EL (cell line): ENCODE results near the gene MYL4.
A peak's percentile ranks its signal among the peaks of the same experiment; 100 is the strongest.
"Not testable (repeated sequence)": the region's sequence is repeated elsewhere in the genome, so short reads cannot be mapped to it uniquely, and the experiment has no call there.

Source experiments
- DNase-seq: peaks from one replicate; pipeline ENCODE4 v3.0.0-alpha.2; 2016

Gene MYL4

DNA sequence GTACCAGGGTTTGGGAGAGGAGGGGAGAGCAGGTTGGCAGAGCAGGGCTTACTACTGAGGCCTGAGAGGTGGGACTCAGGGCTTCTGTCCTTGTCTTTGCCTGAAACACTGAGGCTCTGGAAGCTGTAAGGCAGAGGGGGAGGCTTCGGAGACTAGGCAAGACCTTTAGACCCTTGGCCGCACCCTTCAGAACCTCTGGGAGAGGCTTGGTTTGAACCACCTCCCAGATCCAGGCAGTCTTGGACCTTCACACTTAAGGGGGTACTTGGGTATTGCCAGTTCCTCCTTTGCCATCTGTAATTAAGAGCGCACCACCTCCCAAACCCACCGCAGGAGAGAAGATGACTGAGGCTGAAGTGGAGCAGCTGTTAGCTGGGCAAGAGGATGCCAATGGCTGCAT is 12.9 kb downstream of the MYL4 start:
- no peak for DNase-seq

DNA sequence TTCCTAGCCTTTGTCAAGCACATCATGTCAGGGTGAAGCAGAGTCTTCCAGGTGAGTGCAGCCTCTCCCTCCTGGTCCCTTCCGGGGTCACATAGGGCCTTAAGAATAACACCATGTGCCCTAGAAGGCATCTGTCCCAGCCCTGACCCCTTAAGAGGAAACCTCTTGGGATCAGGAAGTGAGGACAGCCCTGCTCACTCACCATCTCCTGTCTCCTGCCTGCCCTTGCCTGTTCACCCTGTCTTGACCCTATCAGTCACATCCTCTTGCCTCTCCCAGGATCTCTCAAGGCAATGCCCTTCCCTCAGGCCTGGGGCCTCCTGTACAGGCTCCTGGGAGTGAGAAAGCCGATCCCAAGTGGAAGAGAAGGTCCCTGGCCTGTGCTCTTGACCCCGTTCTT is 13.9 kb downstream of the MYL4 start:
- peak; percentile 25 for DNase-seq

DNA sequence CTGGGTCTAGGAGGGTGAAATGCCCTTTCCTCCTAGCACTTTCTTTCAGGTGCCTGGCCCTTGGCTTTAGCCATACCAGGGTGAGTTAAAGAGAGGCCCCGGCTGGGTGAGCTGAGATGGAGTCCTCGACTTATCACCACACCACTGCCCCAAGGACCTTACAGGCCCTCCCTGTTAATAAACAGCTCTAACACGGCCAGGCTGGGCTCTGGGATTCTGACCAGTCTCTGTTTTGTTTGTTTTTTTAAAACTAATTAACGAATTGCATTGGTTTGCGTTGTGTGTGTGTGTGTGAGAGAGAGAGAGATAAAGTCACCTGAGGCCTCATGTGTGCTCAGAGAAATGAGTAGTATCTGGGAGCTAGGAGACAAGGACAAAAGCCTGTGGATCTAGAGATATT is 14.3 kb downstream of the MYL4 start:
- no peak for DNase-seq

DNA sequence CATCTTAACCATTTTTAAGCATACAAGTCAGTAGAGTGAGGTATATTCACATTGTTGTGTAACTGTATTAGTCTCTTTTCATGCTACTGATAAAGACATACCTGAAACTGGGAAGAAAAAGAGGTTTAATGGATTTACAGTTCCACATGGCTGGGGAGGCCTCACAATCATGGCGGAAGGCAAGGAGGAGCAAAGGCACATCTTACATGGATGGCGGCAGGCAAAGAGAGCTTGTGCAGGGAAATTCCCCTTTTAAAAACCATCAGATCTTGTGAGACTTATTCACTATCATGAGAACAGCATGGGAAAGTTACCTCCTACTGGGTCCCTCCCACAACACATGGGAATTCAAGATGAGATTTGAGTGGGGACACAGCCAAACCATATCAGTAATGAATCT is 14.9 kb downstream of the MYL4 start:
- not testable (repeated sequence) for DNase-seq

DNA sequence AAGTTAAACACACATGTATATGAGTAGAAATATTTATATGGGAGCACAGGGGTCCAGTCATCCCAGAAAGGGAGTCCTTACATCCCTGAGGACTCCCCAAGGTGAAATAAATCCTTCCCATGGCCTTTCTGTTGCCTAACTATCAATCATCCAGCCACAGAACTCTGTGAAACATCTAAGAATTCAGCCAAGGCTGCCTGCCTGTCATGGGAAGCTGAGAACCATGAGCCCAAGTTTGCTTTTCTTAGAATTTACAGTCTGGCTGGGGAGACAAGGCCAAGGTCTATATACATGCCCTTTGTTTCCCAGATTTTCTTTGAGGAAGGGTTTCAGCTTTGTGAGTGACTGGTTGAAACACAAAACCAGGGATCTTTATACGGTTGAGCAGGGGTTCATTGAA is 15.8 kb downstream of the MYL4 start:
- no peak for DNase-seq

DNA sequence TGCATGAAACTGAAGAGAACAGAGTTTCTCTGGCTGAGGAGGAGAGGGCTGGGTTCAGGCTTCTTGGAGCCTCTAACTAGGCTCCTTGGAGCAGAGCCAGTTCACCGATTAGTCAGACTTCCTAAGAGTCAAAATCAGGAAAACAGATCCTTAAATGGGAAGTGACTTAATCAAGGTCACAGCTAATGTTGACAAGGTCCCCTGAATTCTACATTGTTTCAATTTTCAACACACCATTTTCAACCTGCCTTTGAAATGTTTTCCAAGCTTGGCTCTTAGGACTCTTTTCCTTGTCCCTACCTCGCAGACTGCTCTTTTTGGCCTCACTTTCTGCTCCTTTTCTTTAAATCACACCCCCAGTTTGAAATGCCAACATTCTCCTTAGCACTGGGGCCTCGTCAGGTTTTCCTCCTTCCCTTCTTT is 16.3 kb downstream of the MYL4 start:
- DNase-seq: peak; percentile 95

DNA sequence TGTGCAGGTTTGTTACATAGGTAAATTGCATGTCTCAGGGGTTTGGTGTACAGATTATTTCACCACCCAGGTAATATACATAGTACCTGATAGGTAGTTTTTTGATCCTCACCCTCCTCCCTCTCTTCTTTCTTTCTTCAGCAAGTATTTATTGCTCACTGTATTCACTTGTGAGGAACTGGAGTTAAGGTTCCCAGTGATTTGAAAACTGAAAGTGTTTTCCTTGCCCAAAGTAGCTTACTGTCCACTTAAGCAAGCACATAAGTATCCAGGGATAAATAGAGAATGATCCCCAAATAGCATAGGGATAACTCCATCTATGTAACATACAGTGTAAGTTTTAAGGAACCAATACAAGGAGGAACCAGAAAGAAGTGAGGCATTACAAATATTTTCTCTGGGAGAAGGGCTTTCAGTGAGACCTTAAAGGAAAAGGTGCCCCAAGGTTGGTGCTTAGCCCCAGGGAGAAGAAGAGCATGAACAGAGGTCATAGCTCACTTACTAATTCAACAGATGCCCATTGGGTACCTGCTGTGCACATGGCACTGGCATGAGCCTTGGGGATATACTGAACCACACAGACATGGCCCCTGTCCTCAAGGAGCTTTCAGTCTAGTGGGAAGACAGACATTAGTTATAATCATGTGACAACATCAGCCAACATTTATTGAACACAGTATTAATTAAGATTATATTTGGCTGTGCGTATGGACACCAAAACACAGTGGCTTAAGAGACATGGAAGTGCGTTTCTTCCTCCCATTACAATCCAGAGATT is 17.0 kb downstream of the MYL4 start:
- no peak for DNase-seq

DNA sequence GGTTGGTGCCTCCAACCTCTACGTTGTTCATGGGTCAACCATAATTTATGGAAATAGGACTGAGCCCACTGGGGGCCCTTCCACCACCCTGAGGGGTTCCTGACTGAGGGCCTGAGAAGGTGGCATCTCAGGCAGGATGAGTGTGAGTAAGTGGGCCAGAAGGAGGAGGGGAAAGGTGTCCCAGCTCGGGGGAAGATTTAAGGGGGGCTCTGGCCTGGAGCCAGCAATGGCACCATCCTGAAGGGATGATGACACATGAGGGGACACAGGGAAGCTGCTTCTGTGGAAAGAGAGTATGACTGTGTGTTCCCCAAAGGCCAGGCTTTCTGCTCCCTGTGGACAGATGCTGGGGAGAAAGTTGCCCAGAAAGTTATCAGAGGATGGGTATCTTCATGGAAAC is 18.7 kb downstream of the MYL4 start:
- DNase-seq: no peak

DNA sequence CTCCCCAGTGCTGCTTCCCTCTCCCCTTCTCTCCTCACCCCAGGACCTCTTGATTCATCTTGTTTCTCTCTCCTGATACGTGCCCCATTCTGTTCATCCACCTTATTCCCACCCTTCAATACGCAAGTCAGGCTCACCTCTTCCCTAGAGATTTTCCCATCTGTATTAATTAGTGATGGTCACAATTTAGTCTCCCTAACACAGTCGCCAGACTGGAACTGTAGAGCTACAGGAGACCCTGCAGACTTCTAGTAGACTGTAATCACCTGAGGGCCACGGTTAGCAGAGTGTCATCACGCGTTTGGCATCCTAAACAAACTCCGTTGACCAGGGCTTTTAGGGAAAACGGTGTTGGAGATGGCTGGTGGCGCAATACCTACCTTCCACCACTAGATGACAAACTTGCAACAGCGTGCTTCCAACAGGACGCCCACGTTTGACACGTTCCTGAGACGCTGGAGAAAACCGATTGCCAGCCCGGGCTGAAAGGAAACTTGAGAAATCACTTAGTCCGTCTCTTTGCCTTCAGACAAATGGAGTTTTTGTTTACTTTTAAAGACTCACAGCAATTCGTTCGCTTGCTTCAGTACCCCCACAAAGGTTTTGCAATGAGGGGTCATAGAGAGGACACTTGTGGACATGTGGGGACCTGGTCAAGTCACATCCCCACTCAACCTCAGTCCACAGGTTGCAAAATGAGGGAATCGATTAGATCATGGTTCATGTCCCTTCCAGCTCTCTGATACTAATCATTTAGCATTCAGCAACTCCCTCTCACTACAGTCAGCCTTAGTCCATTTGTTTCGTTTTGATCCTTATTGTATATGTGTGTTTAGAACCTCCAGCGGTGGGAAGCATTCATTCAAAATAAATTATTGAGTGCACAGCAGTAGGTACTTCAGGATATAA is 20.6 kb downstream of the MYL4 start:
- peak; percentile 94 for DNase-seq

DNA sequence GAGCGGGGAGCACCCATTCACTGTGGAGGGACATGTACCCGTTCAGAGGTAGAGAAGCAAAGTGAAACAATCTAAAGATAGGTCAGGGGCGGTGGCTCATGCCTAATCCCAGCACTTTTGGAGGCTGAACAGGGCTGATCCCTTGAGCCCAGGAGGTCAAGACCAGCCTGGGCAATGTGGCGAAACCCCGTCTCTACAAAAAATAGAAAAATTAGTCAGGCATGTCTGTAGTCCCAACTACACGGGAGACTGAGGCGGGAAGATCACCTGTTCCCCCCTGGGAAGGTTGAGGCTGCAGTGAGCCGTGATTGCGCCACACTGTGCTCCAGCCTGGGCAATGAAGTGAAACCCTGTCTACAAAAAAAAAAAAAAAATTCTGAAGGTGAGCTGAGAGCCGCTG is 21.7 kb downstream of the MYL4 start:
- no peak for DNase-seq

DNA sequence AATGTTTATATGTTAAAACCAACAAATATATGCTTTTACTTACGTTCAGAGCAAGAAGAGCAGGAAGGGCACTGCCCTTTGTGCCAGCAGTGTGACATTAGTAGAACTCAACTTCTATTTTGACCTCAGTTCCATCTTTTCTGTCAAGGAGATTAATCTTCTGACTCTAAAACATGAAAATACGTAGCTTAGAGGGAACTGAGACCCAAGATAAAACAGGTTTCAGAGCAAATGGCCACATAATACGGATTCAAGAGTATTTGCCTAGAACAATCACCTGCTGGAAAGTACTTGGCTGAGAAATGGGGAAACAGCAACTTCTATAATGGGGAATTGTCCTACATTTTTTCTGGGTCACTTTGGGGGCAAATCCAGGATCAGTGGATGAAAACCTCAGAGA is 22.2 kb downstream of the MYL4 start:
- DNase-seq: no peak

DNA sequence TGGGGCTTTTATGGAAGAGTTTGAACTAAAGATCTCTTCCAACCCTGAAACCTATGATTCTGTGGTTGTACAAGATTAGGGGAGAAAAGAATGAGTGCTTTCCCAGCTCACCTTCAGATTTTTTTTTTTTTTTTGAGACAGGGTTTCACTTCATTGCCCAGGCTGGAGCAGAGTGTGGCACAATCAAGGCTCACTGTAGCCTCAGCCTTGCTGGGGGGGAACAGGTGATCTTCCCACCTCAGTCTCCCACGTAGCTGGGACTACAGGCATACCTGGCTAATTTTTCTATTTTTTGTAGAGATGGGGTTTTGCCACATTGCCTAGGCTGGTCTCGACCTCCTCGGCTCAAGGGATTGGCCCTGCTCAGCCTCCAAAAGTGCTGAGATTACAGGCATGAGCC is 22.7 kb downstream of the MYL4 start:
- DNase-seq: no peak

DNA sequence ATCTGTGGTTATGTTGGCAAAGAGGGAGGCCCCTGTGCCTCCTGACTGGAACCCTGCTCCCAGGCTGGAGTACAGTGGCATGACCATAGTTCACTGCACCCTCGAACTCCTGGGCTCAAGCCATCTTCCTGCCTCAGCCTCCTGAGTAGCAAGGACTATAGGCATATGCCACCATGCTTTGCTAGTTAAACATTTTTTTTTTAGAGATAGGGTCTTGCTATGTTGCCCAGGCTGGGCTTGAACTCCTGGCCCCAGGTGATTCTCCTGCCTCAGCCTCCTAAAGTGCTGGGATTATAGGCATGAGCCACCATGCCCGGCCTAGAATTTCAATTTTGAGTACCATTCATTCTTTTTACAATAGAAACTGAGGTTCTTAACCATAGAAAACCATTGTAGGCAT is 23.3 kb downstream of the MYL4 start:
- no peak for DNase-seq

DNA sequence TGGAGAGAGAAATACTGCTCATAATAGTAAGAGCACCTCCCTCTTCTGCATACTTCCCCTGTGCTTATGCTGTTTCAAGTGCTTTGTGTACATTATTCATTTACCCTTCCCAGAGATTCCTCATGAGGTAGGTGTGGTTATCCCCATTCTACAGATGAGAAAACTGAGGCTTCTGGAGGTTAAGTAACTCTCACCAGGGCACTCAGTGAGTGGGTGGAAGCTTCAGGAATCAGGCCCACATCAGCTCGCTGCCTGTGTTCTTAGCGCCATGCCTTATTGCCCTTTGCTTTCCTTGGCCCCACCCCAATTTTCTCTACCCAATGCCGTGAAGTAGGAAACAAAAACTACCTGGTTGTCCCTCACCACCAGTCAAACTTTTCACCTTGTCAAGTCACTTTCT is 26.4 kb downstream of the MYL4 start:
- no peak for DNase-seq

DNA sequence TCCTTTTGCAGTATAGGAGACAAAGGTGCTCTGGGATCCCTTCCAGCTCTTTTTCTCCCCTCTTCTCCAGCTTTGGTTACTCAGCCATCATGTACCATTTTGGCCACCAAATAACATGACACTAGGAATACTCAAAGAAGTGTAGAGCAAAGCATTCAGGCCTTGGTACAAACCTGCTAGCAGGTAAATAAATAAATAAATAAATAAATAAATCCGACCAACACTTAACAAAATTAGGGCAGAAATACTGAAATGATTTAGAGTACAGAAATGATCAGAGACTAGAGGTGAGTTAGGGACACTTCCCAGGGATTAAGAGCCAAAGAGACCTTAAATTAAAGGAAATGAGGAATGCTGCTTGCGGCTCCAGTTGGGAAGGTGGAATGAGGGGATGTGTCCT is 26.8 kb downstream of the MYL4 start:
- no peak for DNase-seq

DNA sequence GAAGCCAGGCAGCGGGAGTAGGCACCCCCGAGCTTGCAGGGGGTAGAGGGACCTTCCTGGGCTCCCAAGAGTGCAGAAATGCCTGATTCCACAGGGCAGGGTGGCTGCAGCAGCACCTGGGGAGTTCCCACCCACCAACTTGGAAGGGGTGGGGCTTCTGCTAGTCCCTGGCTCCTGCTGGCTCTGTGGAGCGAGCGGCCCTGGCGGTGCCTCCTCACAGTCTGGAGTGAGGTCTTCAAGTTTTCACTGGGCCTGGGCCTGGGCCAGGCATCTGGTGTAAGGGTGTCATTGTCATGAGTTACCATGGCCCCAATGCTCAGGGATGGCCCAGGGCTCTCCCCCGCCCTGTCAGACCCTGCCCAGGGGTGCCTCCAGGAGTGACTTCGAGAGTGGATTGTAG is 28.7 kb downstream of the MYL4 start:
- DNase-seq: no peak

DNA sequence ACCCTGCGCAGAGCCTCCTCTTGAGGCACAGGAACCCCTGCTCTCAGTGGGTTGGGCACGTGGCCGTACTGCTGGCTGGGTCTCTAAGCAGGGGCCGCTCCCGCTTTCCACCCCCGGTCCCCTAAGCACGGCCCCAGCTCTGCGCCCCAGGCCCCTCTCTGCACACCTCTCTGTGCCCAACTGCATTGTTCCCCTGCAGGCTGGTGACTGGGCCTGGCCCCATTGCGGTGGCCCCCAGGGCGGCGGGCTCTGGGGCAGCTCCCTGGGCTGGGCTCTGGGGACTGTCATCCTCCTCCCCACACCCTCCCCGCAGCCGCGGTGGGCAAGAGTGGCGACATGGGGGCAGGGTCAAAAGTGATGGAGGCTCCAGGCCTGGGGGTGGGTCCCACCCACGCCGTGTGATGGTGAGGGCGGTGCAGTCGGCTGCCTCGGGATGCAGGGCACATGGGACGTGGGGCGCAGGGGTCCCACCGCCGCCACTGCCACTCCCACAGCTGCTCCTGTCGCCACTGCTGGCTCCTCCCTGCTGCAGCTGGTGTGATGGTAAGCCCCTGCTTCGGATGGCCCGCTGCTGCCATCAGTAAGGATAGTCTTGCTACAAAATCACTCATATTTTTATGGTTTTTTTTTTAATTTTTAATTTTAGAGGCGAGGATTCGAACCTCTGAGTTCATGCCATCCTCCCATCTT is 29.3 kb downstream of the MYL4 start:
- no peak for DNase-seq

DNA sequence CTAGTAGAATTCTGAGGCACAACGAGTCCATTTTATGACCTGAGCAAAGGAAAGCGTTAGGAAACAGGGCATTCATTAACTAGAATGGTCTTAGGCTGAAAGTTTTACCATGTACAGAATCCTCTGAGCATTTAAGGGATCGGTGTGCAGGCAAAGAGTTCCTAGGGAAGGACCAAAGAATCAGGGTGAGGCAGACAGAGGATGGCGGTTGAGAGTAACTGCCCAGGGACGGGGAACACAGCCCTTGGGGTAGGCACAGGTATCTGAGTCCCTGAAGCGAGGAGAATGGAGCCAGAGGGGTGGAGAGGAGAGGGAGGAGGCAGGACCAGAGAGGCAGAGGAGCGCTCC is 30.4 kb downstream of the MYL4 start:
- no peak for DNase-seq

DNA sequence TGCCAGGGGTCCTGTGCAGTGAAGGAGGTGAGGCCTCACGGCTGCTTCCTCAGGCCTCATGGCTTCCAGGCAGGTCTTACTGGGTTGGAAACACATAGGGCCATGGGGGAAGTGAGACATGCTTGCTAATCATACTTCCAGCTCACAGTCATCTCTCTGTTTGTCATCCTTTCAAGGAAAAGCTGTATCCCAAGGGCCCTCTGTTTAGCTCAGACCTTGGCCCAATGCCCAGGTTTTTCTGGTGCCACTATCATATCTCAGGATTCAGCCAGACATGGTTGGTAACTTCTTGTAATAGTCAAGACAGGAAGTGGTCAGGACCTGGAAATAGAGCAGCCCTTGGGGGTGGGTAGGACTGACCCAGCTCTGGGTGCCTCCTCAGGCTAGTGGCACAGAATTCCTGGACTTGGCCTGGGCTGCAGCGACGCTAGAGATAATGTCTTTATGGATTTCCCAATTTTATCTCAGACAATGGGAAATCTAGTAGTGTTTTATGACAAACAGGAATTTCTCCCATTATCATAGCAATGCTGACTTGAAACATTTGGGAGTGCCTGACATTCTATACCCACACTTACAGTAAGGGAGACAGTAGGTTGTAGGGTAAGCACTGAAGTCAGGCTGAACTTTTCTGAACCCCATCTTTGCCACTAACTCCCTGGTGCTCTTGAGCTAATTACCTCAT is 31.0 kb downstream of the MYL4 start:
- peak; percentile 100 for DNase-seq

DNA sequence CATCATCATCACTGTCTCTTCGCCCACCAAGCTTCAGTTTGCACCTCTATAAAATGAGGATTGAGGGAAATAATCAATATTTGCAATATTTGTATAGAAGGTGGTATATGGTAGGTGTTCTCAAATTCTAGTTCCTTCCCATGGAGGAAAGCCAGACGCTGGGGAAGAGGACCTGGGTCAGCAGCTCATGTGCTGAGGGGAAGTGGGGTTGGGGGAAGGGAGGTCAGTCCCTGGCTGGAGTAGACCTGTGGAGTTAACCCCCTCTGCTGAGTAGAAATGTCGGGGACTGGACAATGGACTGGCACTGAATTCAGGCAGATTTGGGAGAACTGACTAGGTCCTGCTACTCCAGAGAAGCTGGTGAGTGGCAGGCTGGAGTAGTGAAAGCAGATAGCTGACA is 31.7 kb downstream of the MYL4 start:
- DNase-seq: no peak

DNA sequence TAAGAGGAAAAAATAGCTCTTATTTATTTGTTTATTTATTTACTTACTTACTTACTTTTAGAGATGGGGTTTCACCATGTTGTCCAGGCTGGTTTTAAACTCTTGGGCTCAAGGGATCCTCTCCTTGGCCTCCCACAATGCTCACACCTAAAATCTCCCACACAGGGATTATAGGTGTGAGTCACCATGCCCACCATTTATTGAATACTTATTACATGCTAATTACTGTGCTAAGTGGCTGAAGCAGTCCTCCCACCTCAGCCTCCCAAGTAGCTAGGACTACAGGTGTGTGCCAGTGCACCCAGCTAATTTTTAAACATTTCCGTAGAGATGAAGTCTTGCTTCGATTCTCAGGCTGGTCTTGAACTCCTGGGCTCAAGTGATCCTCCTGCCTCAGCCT is 33.5 kb downstream of the MYL4 start:
- DNase-seq: no peak

DNA sequence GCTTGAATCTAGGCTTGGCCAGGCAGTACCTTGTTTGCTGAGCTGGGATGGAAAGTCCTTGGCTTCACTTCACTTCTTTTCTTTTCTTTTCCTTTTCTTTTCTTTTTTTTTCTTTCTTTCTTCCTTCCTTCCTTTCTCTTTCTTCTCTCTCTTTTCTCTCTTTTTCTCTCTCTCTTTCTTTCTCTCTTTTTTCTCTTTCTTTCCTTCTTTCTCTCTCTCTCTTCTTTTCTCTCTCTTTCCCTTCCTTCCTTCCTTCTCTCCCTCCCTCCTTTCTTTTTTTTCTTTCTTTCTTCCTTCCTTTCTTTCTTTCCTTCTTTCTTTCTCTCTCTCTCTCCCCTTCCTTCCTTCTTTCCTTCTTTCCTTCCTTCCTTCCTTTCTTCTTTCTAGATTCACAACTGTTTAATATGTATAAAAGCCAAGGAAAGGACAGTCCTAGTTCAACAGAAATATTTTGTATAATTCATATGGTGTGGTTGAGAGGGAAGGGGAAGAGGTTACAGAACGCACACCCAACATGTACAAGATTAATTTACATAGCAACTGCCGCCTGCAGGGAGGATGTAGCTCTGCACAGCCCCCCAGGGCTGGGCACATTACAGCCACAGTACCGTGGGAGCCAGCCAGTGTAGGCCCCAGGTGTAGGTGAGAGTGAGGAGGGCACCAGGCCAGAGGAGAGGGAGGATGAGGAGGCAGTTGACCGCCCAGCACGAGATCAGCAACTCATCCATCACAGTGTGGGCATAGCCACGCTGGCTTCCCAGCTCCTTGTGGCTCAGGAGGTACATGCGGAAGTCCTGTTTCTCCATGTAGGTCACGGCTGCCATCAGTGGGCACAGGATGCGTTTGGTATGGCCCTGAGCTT is 34.8 kb downstream of the MYL4 start:
- DNase-seq: no peak
